Measurements from ENCODE around the gene DEFB119.
"Not testable (repeated sequence)": the region's sequence is repeated elsewhere in the genome, so short reads cannot be mapped to it uniquely, and the experiment has no call there.

Gene DEFB119

GRCh38 chr20:31368301-31368700 is 22.1 kb downstream of the DEFB119 start, which contains the start of gene DEFB118:
Gene DEFB118, plus strand, starts transcription at chr20:31368601. Its CDS starts 50 bp downstream, at chr20:31368651.
- in situ Hi-C loops (cut with HindIII; ENCODE audit: low pct_unique_long_range_greater_than_20kb, low sequenced_read_pairs), result no loop called here
- no peak for TF ChIP-seq JUND (IDR thresholded peaks at IDR 0.05; ENCODE audit: low read depth)

DNA sequence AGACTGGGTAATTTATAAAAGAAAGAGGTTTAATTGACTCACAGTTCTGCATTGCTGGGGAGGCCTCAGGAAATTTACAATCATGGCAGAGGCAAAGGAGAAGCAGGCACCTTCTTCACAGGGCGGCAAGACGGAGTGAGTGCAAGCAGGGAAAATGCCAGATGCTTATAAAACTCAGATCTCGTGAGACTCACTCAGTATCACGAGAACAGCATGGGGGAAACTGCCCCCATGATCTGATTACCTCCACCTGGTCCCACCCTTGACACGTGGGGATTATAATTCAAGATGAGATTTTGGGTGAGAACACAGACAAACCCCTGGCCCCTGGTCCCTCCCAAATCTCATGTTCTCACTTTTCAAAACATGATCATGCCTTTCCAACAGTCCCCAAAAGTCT is 26.1 kb downstream of the DEFB119 start:
- in situ Hi-C loops (cut with HindIII; ENCODE audit: low pct_unique_long_range_greater_than_20kb, low sequenced_read_pairs); DNase-seq (ENCODE audit: low read depth in 1 of 2, low spot score in 1 of 2): not testable (repeated sequence)

More at GRCh38 chr20:31368301-31368700, 22.1 kb downstream of the DEFB119 start, which contains the start of gene DEFB118:
- no peak for DNase-seq (ENCODE audit: low read depth in 1 of 2, low spot score in 1 of 2)

GRCh38 chr20:31363295-31363694 is 27.1 kb downstream of the DEFB119 start:
- no peak for TF ChIP-seq JUND (IDR thresholded peaks at IDR 0.05; ENCODE audit: low read depth)
- in situ Hi-C loops (cut with HindIII; ENCODE audit: low pct_unique_long_range_greater_than_20kb, low sequenced_read_pairs), result no loop called here

GRCh38 chr20:31355981-31356380 is 34.4 kb downstream of the DEFB119 start:
- no peak for TF ChIP-seq JUND (IDR thresholded peaks at IDR 0.05; ENCODE audit: low read depth)
- no peak for DNase-seq (ENCODE audit: low read depth in 1 of 2, low spot score in 1 of 2)
- in situ Hi-C loops (cut with HindIII; ENCODE audit: low pct_unique_long_range_greater_than_20kb, low sequenced_read_pairs), result no loop called here

More at GRCh38 chr20:31363295-31363694, 27.1 kb downstream of the DEFB119 start:
- DNase-seq (ENCODE audit: low read depth in 1 of 2, low spot score in 1 of 2), result no peak

DNA sequence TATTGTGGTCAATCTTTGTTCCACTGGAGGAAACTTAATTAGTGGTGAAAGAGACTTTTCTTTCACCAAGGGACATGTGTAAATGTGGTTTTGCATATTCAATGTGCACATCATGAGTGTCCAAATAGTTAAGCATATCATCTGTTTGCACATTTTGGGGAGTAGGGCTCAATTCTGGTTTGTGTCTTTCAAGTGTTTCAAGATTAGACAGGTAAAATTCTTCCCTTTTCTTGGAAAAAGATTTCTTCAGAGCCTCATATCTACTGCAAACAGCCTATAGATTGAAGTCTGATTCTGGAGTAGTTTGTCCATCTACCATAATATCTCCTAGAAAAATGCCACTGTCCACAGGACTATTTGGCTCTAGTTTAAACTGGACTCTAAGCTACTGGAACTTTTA is 48.9 kb downstream of the DEFB119 start:
- TF ChIP-seq JUND (IDR thresholded peaks at IDR 0.05; ENCODE audit: low read depth), result no peak
- DNase-seq (ENCODE audit: low read depth in 1 of 2, low spot score in 1 of 2), result no peak
- in situ Hi-C loops (cut with HindIII; ENCODE audit: low pct_unique_long_range_greater_than_20kb, low sequenced_read_pairs), result no loop called here

GRCh38 chr20:31330893-31331292 is 59.5 kb downstream of the DEFB119 start:
- no peak for DNase-seq (ENCODE audit: low read depth in 1 of 2, low spot score in 1 of 2)
- no peak for TF ChIP-seq JUND (IDR thresholded peaks at IDR 0.05; ENCODE audit: low read depth)
- in situ Hi-C loops (cut with HindIII; ENCODE audit: low pct_unique_long_range_greater_than_20kb, low sequenced_read_pairs), result no loop called here
